Stomach (tissue), 9 donors: ENCODE measurements around the gene CHORDC1. TPM values are rescaled to one million over a fixed set of nuclear protein-coding genes. Genes with fewer than 3 reads are reported as not detected.

Source experiments
- DNase-seq, 2 donors: peaks; one replicate each; pipeline versions ENCODE4 v3.0.0 to v3.0.0-alpha.2; 2013 to 2019
- H3K27ac ChIP-seq, 5 donors: fragments of 200-600 bp in 4 of 5; sonication (generic) in 4 of 5; one replicate each; pipeline ENCODE4 v1.5.1; 2013 to 2019; ENCODE audit warnings: mild to moderate bottlenecking in 1 of 5, moderate library complexity in 1 of 5
- H3K27me3 ChIP-seq, 3 donors: fragments of 200-600 bp; sonication (generic); one replicate each; pipeline ENCODE4 v1.5.1; 2017 to 2019; ENCODE audit warnings: mixed run types in 1 of 3
- H3K36me3 ChIP-seq, 4 donors: fragments of 200-600 bp; sonication (generic); 1 replicate in 3 of 4; 2 replicates in 1 of 4; pipeline ENCODE4 v1.5.1; 2016 to 2019
- H3K4me1 ChIP-seq, 4 donors: fragments of 200-600 bp; sonication (generic); one replicate each; pipeline ENCODE4 v1.5.1; 2016 to 2019
- H3K4me3 ChIP-seq, 4 donors: fragments of 200-600 bp; sonication (generic) in 3 of 4; one replicate each; pipeline ENCODE4 v1.5.1; 2016 to 2019; ENCODE audit warnings: mild to moderate bottlenecking in 1 of 4
- H3K9me3 ChIP-seq, 4 donors: fragments of 200-600 bp; sonication (generic); one replicate each; pipeline ENCODE4 v1.5.1; 2016 to 2019
- EP300 ChIP-seq: sonication (generic); formaldehyde crosslinking; IDR thresholded peaks from one replicate; pipeline ENCODE4 v1.6.1; 2017; ENCODE audit warnings: antibody characterized with exemption
- POLR2A ChIP-seq, 4 donors: fragments of 450-650 bp; IDR thresholded peaks; one replicate each; pipeline ENCODE4 v1.6.1; 2016; ENCODE audit warnings: antibody characterized with exemption in 4 of 4, control low read depth in 2 of 4, mild to moderate bottlenecking in 1 of 4, moderate library complexity in 1 of 4
- POLR2AphosphoS5 ChIP-seq, 3 donors: sonication (generic); formaldehyde crosslinking; IDR thresholded peaks; one replicate each; pipeline ENCODE4 v1.6.1; 2016; ENCODE audit warnings: antibody characterized with exemption in 3 of 3
- whole genome bisulfite sequencing, 5 donors: extraction: QIAGEN DNeasy Blood & Tissue Kit in 3 of 5; methylation state at CpG; one replicate each; pipeline versions ENCODE4 v1.1.5 to v1.1.7; 2013 to 2018; 5-methylcytosine and 5-hydroxymethylcytosine counted together
- intact Hi-C: fragments of 100-400 bp; cut with DNase I; formaldehyde crosslinking; loops from one replicate; pipeline ENCODE4 v1.15.1; 2023; ENCODE audit warnings: low total_unique reads
- polyA plus RNA-seq, 3 donors: library from polyadenylated mRNA; stranded (reverse); fragments of 200-250 nt; gene quantifications; one replicate each; pipeline ENCODE4 v1.2.3, GENCODE V29; 2013
- total RNA-seq, 5 donors: library from RNA; depleted of rRNA; stranded (reverse); fragments of >200 nt; gene quantifications; one replicate each; pipeline versions ENCODE4 v1.1.0 to v1.2.3, GENCODE V29; 2014 to 2016
- TF ChIP-seq, protein P1 (sequence below), 7 experiments: fragments of 450-650 bp in 4 of 7; fragments of 200-600 bp in 3 of 7; sonication (generic) in 3 of 7; IDR thresholded peaks; one replicate each; pipeline ENCODE4 v1.5.1; 2016 to 2019; ENCODE audit warnings: antibody characterized with exemption in 7 of 7, control low read depth in 2 of 7, mild to moderate bottlenecking in 1 of 7
- donor health status: healthy with polysubstance abuse.
- donor health status: Bipolar disorder and iron deficiency.
- donor health status: healthy.

CHORDC1 gene
- total and polyA plus RNA-seq, 8 donors = 14.4 to 102 (median 40.0) TPM

DNA sequence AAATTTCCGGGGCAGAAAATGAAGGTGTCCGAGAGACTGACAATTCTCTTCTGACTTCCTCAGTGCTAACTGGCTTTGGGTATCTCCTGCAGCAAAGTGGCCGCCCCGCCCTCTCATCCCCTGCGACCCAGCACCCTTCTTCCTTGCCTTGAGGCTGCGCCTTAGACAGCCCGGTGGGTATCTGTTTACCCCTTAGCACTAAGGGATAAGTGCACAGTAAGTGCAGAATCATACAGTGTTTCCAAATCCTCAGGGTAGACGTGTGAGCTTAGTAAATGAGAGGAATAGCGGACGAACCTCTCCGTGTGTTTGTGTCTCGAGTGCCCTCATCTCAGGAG is 368 bp upstream of the CHORDC1 start:
- TF ChIP-seq, protein P1, sequence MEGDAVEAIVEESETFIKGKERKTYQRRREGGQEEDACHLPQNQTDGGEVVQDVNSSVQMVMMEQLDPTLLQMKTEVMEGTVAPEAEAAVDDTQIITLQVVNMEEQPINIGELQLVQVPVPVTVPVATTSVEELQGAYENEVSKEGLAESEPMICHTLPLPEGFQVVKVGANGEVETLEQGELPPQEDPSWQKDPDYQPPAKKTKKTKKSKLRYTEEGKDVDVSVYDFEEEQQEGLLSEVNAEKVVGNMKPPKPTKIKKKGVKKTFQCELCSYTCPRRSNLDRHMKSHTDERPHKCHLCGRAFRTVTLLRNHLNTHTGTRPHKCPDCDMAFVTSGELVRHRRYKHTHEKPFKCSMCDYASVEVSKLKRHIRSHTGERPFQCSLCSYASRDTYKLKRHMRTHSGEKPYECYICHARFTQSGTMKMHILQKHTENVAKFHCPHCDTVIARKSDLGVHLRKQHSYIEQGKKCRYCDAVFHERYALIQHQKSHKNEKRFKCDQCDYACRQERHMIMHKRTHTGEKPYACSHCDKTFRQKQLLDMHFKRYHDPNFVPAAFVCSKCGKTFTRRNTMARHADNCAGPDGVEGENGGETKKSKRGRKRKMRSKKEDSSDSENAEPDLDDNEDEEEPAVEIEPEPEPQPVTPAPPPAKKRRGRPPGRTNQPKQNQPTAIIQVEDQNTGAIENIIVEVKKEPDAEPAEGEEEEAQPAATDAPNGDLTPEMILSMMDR (IDR thresholded peaks at IDR 0.05) = no peak
- TF ChIP-seq POLR2AphosphoS5 (IDR thresholded peaks at IDR 0.05) (no peak), EP300 (no peak), POLR2A (IDR thresholded peaks at IDR 0.05) (no peak)
- no peaks in the 10 kb centered on the region for H3K36me3 ChIP-seq
- peaks cover 18 to 62% (median 38%) of the 10 kb centered on the region in 4 donors for H3K4me1 ChIP-seq
- H3K27ac ChIP-seq = peak overlapping the region; percentile 91 to 97 (median 93)
- no peak for DNase-seq
- no peaks in the 10 kb centered on the region for H3K9me3 ChIP-seq
- 0 to 1% (median 0%) methylated on average over 10 to 12 of the region's 12 CpGs for WGBS, 5 donors
- intact Hi-C loops = no loop called here
- H3K27me3 ChIP-seq = no peaks in the 10 kb centered on the region
- peak overlapping the region; percentile 83 to 93 (median 88) for H3K4me3 ChIP-seq

DNA sequence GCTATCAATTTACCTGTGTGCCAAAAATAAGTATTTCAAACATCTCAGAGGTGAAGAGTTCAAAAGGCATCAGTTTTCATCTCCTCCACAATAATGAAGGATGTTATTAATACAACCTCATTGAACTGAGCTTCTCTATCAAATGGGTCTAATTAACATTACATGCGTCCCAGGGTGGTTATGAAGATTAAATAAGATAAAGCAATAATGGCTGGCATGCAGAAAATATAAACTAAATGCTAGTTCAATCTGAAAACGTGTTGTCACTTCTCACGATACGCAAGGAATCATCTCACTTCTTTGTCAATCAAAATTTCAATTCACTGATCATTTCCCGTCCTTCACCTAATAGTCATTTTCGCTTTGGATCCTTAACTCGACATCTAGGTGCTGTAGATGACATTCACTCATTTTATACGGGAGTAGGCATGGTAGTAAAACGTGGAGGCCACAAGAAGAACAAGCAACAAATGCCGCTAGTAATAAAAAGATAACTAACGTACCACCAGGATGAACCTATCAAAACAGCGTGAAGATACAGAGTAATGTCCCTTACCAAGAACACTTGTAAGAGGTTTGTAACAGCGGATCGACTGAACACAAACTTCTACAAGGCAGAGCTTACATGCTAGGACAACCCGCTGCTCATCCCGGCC is 918 bp downstream of the CHORDC1 start:
- TF ChIP-seq, protein P1 (IDR thresholded peaks at IDR 0.05) = no peak
- TF ChIP-seq POLR2A (IDR thresholded peaks at IDR 0.05) (no peak), POLR2AphosphoS5 (IDR thresholded peaks at IDR 0.05) (no peak), EP300 (no peak)
- Histone ChIP-seq H3K36me3 (peaks cover 0 to 6% (median under 1%) of the 10 kb centered on the region in 4 donors), H3K4me1 (peaks cover 18 to 74% (median 44%) of the 10 kb centered on the region in 4 donors), H3K27me3 (no peaks in the 10 kb centered on the region), H3K9me3 (no peaks in the 10 kb centered on the region), H3K4me3 (peak overlapping the region; percentile 83 to 93 (median 88)), H3K27ac (peak overlapping the region; percentile 91 to 97 (median 93))
- 5 to 8% (median 6%) methylated on average over 15 to 16 of the region's 16 CpGs for WGBS, 5 donors
- DNase-seq = no peak
- intact Hi-C loops = no loop called here

DNA sequence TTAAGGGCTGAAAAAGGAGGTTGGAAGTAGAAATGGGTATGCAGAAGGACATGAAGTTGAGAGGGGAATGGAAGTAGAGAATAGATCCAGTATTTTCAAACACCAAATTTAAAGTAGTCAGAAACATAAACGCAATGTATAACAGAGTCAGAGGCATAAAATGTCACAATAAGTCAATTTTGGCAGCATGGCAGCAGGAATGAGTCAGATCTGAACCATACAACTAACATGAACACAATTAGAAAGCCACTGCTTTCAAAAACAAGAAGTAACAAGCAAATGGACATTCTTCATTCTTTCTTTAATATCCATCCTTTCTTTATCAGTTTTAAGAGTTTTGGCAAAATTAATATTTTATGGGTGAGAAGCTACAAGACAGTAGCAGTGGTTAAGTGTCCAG is 2.5 kb downstream of the CHORDC1 start:
- DNase-seq = no peak
- no peak for TF ChIP-seq EP300
- no peak for TF ChIP-seq POLR2A (IDR thresholded peaks at IDR 0.05)
- TF ChIP-seq, protein P1 (IDR thresholded peaks at IDR 0.05) = no peak
- no peak for TF ChIP-seq POLR2AphosphoS5 (IDR thresholded peaks at IDR 0.05)
- intact Hi-C loops = no loop called here
- H3K4me3 ChIP-seq = peak overlapping the region in 2 of 4 donors; percentile 83 to 93
- H3K4me1 ChIP-seq = peaks cover 18 to 68% (median 43%) of the 10 kb centered on the region in 4 donors
- H3K9me3 ChIP-seq = no peaks in the 10 kb centered on the region
- no peaks in the 10 kb centered on the region for H3K27me3 ChIP-seq
- no peak overlapping the region for H3K27ac ChIP-seq
- peaks cover 0 to 10% (median 4%) of the 10 kb centered on the region in 4 donors for H3K36me3 ChIP-seq
- WGBS, 5 donors = 45 to 84% (median 63%) methylated on average over 1 of the region's 1 CpG

DNA sequence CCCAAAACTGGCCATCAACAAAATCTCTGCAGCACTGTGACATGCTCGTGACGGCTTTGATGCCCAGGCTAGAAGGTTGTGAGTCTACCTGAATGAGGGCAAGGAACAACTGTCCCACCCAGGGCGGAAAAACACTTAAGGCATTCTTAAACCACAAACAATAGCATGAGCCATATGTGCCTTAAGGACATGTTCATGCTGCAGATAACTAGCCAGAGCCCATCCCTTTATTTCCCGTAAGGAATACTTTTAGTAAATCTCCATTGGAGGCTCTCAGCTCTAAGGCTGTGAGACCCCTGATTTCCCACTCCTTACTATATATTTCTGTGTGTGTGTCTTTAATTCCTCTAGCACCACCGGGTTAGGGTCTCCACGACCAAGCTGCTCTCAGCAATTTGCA is 3.4 kb downstream of the CHORDC1 start:
- H3K36me3 ChIP-seq = peaks cover 0 to 16% (median 6%) of the 10 kb centered on the region in 4 donors
- TF ChIP-seq POLR2A (IDR thresholded peaks at IDR 0.05) (no peak), EP300 (no peak), POLR2AphosphoS5 (IDR thresholded peaks at IDR 0.05) (no peak)
- TF ChIP-seq, protein P1 (IDR thresholded peaks at IDR 0.05) = no peak
- no peak for DNase-seq
- H3K4me3 ChIP-seq = no peak overlapping the region
- no peak overlapping the region for H3K27ac ChIP-seq
- intact Hi-C loops = no loop called here
- 91 to 99% (median 96%) methylated on average over 6 of the region's 6 CpGs for WGBS, 5 donors
- no peaks in the 10 kb centered on the region for H3K27me3 ChIP-seq
- no peaks in the 10 kb centered on the region for H3K9me3 ChIP-seq
- H3K4me1 ChIP-seq = peaks cover 18 to 59% (median 38%) of the 10 kb centered on the region in 4 donors
